ENCODE results near the gene IL31RA. TPM values are rescaled to one million over a fixed set of nuclear protein-coding genes. Genes with fewer than 3 reads are reported as not detected.

The IL31RA gene
- total and polyA plus RNA-seq, 2 of the 13 experiments (the other 11 are each of a cell fraction or from before 2014, with no cell fraction given): not detected

DNA sequence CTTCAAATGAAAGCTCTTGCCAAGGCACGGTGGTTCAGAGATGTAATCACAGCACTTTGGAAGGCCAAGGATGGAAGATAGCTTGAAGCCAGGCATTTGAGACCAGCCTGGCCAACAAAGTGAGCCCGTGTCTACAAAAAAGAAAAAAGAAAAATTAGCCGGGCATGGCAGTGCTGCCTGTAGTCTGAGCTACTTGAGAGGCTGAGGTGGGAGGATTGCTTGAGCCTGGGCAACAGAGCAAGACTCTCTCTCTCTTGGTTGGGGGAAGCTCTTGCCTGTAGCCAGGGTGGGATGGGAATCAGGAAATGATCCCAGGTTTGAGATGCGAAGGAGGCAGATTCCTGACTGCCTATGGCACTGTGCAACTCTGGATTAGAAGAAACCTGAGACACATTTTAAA is 81.5 kb downstream of the IL31RA start (continued):
- TF ChIP-seq MBD4 (IDR thresholded peaks at IDR 0.05; ENCODE audit: borderline replicate concordance, low read length): no peak
- TF ChIP-seq SMAD3 (CRISPR knock-in tag; IDR thresholded peaks at IDR 0.05): no peak
- TF ChIP-seq MXI1 (IDR thresholded peaks at IDR 0.05; ENCODE audit: borderline replicate concordance, low read depth, low read length): no peak
- TF ChIP-seq ZNF234 (CRISPR knock-in tag; conservative IDR thresholded peaks at IDR 0.05): no peak
- TF ChIP-seq ATF7 (IDR thresholded peaks at IDR 0.05): no peak
- no peak for TF ChIP-seq ATF7 (CRISPR knock-in tag; IDR thresholded peaks at IDR 0.05)
- TF ChIP-seq ZNF674 (CRISPR knock-in tag; IDR thresholded peaks at IDR 0.05; ENCODE audit: low read depth): no peak
- no peak for TF ChIP-seq ATM (IDR thresholded peaks at IDR 0.05; ENCODE audit: borderline replicate concordance)
- TF ChIP-seq, protein P1, sequence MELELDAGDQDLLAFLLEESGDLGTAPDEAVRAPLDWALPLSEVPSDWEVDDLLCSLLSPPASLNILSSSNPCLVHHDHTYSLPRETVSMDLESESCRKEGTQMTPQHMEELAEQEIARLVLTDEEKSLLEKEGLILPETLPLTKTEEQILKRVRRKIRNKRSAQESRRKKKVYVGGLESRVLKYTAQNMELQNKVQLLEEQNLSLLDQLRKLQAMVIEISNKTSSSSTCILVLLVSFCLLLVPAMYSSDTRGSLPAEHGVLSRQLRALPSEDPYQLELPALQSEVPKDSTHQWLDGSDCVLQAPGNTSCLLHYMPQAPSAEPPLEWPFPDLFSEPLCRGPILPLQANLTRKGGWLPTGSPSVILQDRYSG (CRISPR knock-in tag; IDR thresholded peaks at IDR 0.05): no peak

DNA sequence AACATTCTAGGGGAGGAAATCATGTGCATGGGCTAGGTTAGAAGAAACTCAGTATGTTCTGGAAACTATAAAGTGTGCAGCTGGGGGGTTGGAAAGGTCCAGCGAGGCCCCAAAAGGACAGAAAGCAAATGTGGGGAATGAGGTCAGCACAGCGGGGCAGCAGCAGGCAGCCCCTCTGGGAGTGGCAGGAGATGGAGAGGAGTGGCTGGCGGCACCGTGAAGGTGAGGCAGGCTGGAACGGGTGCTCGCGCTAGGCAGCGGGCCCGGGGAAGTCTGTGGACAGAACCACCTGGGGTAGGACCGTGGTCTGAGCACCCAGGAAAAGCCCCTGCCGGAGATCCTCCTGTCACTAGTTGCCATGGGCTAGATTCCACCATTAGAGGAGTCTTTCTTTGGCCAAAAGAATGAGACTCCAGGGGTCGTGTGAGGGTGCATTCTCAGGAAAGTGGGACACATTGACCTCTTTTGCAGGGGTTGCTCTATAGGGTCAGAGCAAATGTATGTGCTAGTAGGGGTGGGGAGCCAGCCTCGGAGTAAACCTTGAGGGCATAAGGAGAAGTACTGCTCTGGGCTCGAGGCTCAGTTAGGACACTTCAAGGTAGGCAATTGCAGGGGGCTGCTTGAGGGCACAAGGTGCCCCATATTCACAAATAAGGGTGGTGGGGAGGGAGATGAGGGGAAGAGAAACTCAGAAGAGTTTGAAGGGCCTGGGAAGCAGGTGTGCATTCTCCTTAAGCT is 82.4 kb downstream of the IL31RA start:
- intact Hi-C loops (cut with micrococcal nuclease; ENCODE audit: unreplicated experiment): loop anchor here (1.0 to 10.0 kb wide), 4 partner anchors 336 to 901 kb away; partner anchors contain the start of gene CDC20B
- TF ChIP-seq TBX2 (CRISPR knock-in tag; IDR thresholded peaks at IDR 0.05; ENCODE audit: borderline replicate concordance) (no peak), ZNF333 (CRISPR knock-in tag; IDR thresholded peaks at IDR 0.05; ENCODE audit: borderline replicate concordance) (no peak), ZNF430 (CRISPR knock-in tag; IDR thresholded peaks at IDR 0.05) (no peak), TOPORS (CRISPR knock-in tag; IDR thresholded peaks at IDR 0.05) (no peak; the same call in 1 of the 2 replicates), FOXA3 (CRISPR knock-in tag; IDR thresholded peaks at IDR 0.05) (no peak), ZIK1 (CRISPR knock-in tag; IDR thresholded peaks at IDR 0.05; ENCODE audit: borderline replicate concordance, low read depth) (no peak)
- TF ChIP-seq, protein P2, sequence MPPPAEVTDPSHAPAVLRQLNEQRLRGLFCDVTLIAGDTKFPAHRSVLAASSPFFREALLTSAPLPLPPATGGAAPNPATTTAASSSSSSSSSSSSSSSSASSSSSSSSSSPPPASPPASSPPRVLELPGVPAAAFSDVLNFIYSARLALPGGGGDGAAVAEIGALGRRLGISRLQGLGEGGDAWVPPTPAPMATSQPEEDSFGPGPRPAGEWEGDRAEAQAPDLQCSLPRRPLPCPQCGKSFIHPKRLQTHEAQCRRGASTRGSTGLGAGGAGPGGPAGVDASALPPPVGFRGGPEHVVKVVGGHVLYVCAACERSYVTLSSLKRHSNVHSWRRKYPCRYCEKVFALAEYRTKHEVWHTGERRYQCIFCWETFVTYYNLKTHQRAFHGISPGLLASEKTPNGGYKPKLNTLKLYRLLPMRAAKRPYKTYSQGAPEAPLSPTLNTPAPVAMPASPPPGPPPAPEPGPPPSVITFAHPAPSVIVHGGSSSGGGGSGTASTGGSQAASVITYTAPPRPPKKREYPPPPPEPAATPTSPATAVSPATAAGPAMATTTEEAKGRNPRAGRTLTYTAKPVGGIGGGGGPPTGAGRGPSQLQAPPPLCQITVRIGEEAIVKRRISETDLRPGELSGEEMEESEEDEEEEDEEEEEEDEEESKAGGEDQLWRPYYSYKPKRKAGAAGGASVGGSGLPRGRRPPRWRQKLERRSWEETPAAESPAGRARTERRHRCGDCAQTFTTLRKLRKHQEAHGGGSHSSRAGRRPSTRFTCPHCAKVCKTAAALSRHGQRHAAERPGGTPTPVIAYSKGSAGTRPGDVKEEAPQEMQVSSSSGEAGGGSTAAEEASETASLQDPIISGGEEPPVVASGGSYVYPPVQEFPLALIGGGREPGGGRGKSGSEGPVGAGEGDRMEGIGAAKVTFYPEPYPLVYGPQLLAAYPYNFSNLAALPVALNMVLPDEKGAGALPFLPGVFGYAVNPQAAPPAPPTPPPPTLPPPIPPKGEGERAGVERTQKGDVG (CRISPR knock-in tag; IDR thresholded peaks at IDR 0.05; ENCODE audit: borderline replicate concordance): no peak
- TF ChIP-seq, protein P3, sequence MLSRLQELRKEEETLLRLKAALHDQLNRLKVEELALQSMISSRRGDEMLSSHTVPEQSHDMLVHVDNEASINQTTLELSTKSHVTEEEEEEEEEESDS (CRISPR knock-in tag; IDR thresholded peaks at IDR 0.05; ENCODE audit: borderline replicate concordance): no peak
- TF ChIP-seq, protein P4, sequence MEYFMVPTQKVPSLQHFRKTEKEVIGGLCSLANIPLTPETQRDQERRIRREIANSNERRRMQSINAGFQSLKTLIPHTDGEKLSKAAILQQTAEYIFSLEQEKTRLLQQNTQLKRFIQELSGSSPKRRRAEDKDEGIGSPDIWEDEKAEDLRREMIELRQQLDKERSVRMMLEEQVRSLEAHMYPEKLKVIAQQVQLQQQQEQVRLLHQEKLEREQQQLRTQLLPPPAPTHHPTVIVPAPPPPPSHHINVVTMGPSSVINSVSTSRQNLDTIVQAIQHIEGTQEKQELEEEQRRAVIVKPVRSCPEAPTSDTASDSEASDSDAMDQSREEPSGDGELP (IDR thresholded peaks at IDR 0.05; ENCODE audit: borderline replicate concordance, low read depth): no peak

More for the DNA sequence above, 82.4 kb downstream of the IL31RA start:
- POLR2A ChIA-PET: interaction anchor here (0.9 to 2.1 kb wide), 5 partner anchors 62 to 278 kb away, joined by 3 to 7 read pairs (median 5); partner anchors contain the start of gene IL6ST
- H3K36me3 ChIP-seq (replicated peaks in 1 of 2; ENCODE audit: control insufficient read depth in 1 of 2, insufficient read depth in 2 of 2, low read length in 2 of 2): no peaks in the 10 kb centered on the region; a peak in 2 of 5 replicates
- peak overlapping the region; percentile 62 for H3K9ac ChIP-seq (ENCODE audit: insufficient read depth, low read depth, low read length)
- 81% methylated on average over 14 of the region's 14 CpGs for WGBS (ENCODE audit: low lambda C conversion rate)
- H3K79me2 ChIP-seq (ENCODE audit: insufficient read depth, low read length): no peaks in the 10 kb centered on the region
- no peaks in the 10 kb centered on the region for H3K9me3 ChIP-seq (ENCODE audit: low read length)
- H3K4me1 ChIP-seq (ENCODE audit: insufficient read depth, low read length): peaks cover 75% of the 10 kb centered on the region
- no TSS peak for BruUV-seq (replicated peaks)
- no peaks in the 10 kb centered on the region for H3K27me3 ChIP-seq (ENCODE audit: control insufficient read depth in 1 of 2, insufficient read depth in 2 of 2, low read length in 2 of 2)
- CTCF ChIA-PET (ENCODE audit: low intra/inter-chr PET ratio, low total read pairs): no interaction called here
- no peak overlapping the region for H2AFZ ChIP-seq (ENCODE audit: low read length)
- ATAC-seq (peak; percentile 33), FAIRE-seq (no peak), DNase-seq (ENCODE audit: low spot score) (no peak)
- 0 out of 6 replicates have a peak overlapping the region, but pooled peaks of 1 of the 3 experiments have one; percentile 20 for H3K4me3 ChIP-seq (replicated peaks in 1 of 3; ENCODE audit: insufficient read depth in 1 of 3, low read depth in 2 of 3, low read length in 3 of 3)
- peak overlapping the region; percentile 64 for H3K4me2 ChIP-seq (ENCODE audit: low read depth, low read length)
- H3K27ac ChIP-seq (ENCODE audit: extremely low read length, insufficient read depth, low read length): peak overlapping the region; percentile 92
- in situ Hi-C loops (cut with HindIII; ENCODE audit: extremely low pct_ligation_motif_present, low pct_unique_long_range_greater_than_20kb): loop anchor here (25.0 kb wide), 1 partner anchor 904 kb away; no protein-coding TSS in a partner anchor
- H4K20me1 ChIP-seq (ENCODE audit: insufficient read depth, low read length): no peaks in the 10 kb centered on the region

Measured in HepG2 (cell line).